GM21786 (cell line): ENCODE data around the gene UTP18.
"Not testable (repeated sequence)": the region's sequence is repeated elsewhere in the genome, so short reads cannot be mapped to it uniquely, and the experiment has no call there.

ENCODE experiments used
- ATAC-seq: cut with Tn5 transposase; IDR thresholded peaks from one replicate; pipeline ENCODE4 v1.9.1; 2021; ENCODE audit not compliant: unreplicated experiment

UTP18 gene

DNA sequence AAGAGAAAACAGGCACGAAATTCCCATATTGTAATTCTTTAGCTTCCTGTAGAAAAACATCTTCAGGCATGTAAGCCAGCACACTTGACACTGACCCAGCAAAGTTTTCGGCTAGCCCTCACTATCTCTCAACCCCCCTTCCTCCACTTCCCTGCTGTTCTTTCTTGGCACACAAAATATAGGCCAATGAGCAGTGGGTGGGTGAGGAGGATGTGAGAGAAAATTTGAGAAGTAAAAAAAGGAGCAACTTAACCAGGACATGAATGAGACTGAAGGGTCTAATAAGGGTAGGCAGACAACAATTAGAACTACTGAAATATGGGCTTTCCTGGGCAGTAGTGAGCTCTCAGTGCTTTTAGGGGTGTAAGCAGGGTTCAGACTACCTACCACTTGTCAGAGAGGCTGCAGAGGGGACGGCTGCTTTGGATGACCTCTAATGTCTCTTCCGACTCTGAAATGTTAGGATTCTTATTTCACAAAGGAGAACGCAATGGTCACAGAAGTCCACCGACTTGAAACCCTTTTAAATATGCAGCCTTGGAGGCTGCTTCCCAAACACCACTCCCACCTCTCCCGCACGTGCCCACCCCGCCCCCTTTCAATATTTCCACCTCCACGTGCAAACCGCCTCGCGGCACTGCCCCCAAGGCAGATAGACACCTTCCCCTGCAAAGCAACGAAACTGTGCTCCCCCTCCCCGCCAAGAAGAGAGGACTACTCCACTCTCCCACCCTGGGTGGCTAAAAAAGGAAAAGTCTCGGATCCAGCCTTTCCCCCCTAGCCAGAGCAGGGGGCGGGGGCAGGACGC lies 1.4 kb upstream of the UTP18 start:
- no peak for ATAC-seq

GRCh38 chr17:51259564-51260236 lies 646 bp upstream of the UTP18 start, which contains the start of gene MBTD1:
MBTD1 (minus strand) TSS chr17:51260049; CDS start chr17:51225161, 34,888 bp downstream.
- peak; percentile 69 for ATAC-seq

DNA sequence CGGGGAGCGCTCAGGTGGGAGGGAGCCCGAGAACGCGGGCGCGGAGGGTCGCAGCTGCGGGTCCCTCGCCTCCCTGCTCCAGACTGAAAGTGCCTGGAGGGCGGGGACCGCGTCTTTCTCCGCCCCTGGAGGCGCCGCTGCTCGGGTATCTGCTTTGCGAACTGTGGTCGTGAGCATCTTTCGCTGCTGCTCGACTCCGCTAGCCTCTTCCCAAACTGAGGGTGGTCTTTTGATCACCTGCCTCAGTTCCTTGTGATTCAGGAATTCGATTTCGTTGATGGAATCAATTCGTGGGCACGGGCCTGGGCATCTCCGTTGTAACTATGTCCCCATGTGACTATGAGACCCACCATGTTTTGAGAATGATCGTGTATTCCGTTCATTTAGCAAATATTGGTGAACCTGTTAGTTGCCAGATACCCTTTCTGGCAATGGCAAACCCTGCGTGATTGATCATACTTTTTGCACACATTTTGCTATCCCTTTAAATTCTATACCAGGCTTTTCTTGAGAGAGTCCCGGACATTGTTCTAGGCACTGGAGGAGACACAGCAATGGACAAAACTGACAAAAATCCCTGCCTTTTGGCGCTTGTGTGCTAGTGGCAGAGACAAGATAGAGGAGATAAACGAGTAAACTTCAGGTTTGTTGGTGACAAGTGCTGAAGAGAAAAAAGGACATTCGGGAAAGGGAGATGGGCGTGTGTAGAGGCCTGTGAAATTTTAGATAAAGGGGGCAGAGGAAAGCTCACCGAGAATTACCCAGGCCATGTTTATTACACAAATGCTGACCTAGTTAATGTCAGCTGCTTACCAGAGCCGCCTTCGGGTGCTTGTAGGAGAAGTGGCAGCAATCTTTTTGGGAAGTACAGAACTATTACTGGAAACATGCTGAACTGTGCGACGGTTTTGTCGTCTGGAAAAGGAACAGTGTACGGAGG lies 948 bp downstream of the UTP18 start:
- no peak for ATAC-seq

DNA sequence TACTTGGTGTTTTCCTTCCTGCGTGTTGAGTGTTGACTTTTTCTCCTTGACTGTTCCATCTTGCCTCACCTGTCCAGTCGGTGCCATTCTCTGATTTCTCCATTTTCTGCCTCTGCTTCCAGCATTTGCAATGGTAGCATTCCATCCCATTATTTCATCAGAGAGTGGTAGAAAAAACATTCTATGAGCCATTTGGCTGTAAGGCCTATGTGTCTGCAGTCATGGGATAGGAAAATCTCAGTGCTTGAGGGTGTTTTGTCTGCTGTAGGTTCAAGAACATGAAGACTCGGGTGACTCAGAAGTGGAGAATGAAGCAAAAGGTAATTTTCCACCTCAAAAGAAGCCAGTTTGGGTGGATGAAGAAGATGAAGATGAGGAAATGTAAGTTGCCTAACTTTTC lies 2.7 kb downstream of the UTP18 start:
- ATAC-seq: no peak

GRCh38 chr17:51264466-51264865 lies 4.1 kb downstream of the UTP18 start:
- ATAC-seq: not testable (repeated sequence)

GRCh38 chr17:51269991-51270390 lies 9.6 kb downstream of the UTP18 start:
- no peak for ATAC-seq

DNA sequence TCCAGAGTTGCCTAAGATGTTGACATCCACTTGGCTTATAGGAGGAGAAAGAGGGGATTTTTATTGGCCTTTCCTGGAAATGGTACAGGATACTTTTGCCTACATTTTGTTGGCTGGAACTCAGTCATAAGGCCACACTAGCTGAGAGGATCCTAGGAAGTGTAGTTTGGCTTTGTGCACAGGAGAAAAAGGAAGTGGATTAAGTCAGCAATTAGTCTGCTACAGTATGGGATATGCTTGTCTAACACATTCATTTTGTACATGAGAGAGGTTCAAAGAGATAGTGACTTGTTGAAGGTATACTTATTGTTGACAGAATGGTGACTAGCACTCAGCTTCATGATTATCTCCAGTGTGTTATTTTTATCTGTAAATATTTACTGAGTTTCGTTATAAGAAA lies 10.3 kb downstream of the UTP18 start:
- no peak for ATAC-seq

DNA sequence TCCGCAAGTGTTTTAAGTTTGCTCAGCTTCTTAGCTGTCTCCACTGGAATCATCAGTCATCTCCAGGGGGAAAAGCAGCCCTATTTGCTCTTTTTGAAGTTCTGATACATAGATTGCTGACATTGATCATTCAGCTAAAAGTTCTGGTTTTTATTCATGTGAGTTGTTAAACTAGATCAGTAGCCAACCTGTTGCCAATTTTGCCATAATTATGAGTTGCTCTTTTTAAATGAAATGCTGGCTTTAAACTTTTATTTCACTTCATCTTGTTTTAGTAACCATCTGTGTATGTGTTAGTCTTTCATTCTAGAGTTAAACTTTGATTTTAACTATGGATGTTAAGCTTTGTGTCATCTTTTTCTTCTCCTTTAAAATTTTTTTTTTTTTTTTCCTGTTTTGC lies 12.5 kb downstream of the UTP18 start:
- ATAC-seq: no peak

DNA sequence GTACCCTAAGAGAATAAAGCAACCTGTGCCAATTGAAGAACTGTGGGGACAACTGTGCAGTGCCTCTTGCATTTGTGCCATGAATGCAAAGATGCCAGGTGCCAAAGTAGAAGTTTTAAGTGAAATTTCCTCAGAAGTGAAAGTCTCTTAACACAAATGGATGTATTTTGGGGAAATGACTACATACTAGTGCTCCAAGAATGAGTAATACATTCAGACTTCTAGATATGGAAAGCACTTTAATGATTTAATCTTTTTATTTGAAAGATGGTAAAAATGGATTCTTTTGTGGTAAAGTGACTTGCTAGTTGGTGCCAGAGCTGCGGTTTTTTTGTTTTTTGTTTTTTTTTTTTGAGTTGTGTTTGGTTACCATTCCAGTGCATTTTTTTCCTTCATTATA lies 15.0 kb downstream of the UTP18 start:
- no peak for ATAC-seq

DNA sequence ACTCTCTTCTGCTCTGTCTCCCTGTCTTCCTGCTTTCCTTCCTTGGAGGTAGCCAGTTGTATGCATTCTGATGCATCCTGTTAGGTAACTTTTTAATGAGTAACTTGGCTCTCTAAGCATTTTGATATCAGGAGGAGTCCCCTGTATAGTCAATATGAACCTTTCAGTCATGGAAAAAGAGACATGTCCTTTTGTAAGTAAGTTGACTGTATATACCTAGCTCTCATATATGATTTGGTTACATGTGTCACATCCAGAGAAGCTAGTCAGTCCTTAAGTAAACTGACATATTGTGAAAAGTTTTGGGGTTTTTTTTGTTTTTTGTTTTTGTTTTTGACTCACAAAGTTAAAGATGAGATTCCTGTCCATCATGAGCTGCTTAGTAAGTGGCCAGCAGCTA lies 18.8 kb downstream of the UTP18 start:
- ATAC-seq: no peak

DNA sequence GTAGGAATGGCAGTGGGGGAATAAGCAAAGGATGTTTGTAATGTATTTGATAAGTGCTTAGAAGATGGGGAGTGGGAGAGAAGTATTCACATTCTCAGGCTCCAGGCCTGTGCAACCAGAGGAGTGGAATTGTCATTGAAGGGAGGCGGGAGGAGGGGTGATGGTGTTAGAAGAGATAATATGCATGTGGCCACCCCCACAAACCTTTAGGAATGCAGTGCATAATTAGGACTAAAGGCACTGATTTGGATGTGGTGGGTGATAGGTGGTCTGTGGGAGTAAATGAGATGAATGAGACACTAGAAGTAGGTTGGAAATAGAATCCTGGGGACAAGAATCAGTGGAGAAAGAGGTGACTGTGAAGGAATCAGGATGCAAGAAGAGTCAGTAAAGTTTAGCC lies 27.1 kb downstream of the UTP18 start:
- ATAC-seq: no peak

DNA sequence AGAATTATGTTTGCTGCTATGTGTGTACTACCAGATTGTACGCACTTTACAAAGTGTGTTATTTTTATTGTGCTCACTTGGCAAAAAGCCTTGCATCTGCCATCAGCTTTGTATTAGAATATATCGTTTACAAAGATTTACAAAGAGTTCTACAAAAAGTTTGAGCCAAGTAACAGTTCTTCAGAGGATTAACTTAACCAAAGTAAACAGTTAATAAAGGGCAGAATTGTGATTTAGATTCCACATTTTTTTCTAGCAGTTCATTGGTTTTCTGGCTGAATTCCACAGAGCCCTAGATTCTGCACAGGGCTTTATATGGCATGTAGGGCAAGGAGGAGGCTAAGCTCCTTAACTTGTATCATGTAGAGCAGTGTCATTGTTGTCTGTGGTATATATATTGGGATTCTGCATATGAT lies 29.4 kb downstream of the UTP18 start:
- ATAC-seq: no peak

- ATAC-seq: not testable (repeated sequence)
These were observed 34.0 kb downstream of the UTP18 start for GRCh38 chr17:51294338-51294737.

GRCh38 chr17:51298508-51299371 lies 38.4 kb downstream of the UTP18 start:
- no peak for ATAC-seq

- ATAC-seq: no peak
These were observed 39.5 kb downstream of the UTP18 start for GRCh38 chr17:51299859-51300258.

DNA sequence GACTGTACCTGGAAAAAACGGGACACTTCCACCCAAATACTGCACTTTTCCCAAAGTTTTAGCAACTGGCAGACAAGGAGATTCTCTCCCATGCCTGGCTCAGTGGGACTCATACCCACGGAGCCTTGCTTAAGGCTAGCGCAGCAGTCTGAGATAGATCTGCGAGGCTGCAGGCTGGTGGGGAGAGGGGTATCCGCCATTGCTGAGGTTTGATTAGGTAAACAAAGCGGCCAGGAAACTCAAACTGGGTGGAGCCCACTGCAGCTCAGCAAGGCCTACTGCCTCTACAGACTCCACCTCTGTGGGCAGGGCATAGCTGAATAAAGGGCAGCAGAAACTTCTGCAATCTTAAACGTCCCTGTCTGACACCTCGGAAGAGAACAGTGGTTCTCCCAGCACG lies 44.8 kb downstream of the UTP18 start:
- ATAC-seq: no peak

DNA sequence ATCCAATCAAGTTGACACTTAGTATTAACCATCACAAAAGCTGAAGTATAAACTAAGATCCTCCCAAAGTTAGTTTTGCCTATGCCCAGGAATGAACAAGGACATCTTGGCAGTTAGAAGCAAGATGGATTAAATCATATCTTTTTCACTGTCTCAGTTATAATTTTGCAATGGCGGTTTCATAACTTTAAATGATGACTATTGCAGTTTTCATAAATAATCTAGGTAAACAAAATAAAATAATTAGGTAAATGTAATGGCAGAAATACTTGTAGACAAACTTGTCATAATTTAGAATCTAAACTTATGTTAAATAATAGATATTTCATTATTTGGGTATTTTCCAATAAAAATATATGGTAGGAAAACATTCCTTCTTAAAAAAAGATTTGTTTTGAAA lies 51.7 kb downstream of the UTP18 start:
- not testable (repeated sequence) for ATAC-seq

- ATAC-seq: no peak
These were observed 58.8 kb downstream of the UTP18 start for GRCh38 chr17:51319186-51319585.

DNA sequence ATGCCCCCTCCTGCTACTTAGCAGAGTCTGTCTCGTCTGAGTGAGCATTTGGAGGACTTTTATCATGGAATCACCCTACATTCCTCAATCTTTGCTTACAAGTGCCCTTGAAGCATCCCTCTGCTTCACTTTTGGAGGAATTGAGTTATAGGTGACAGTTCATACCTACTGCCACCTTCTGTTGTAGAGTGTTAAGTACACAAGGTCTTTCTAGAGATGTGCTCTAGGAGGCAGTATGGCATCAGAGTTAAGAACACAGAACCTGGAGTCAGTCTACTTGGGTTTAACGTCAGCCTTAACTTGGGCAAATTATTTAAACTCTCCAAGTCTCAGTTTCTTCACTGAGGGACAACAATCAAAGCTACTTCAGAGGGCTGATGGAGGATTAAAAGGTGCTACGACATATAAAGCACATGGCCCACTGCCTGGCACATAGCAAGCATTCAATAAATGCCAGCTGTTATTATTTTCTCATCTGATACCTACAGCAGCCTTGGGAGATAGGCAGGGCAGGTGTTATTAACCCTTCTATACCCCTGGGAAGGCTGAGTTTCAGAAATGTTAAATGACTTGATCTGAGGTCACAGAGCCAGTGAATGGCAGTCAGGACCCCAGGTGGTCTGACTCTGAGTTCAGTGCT lies 62.2 kb downstream of the UTP18 start:
- peak; percentile 60 for ATAC-seq

GRCh38 chr17:51325471-51325870 lies 65.1 kb downstream of the UTP18 start:
- ATAC-seq: no peak
